SK-MEL-5 (cell line): ENCODE results near the gene UBE3B. TPM values are rescaled to one million over a fixed set of nuclear protein-coding genes. Genes with fewer than 3 reads are reported as not detected.

ENCODE experiments used
- DNase-seq: peaks from one replicate; pipeline ENCODE4 v3.0.0-alpha.2; 2016; ENCODE audit warnings: low read depth, low spot score
- in situ Hi-C: cut with HindIII; loops from 2 replicates; pipeline ENCODE4 v1.10.0; 2016; ENCODE audit warnings: low sequenced_read_pairs, high pct_unique_total_duplicates, low pct_unique_long_range_greater_than_20kb
- total RNA-seq: library from RNA; depleted of rRNA; stranded (reverse); fragments of >200 nt; shearing (Covaris generic); gene quantifications from 2 replicates; pipeline ENCODE4 v1.2.3, GENCODE V29; 2014

The UBE3B gene
- total RNA-seq, 1 experiment from 2014 or later, result 20.5 TPM

GRCh38 chr12:109553483-109553882 lies 76.0 kb downstream of the UBE3B start:
- no peak for DNase-seq
- in situ Hi-C loops, result no loop called here

- no peak for DNase-seq
- in situ Hi-C loops, result no loop called here
Observed at GRCh38 chr12:109553906-109554500, 76.6 kb downstream of the UBE3B start.

GRCh38 chr12:109554761-109555160 lies 77.3 kb downstream of the UBE3B start:
- DNase-seq, result no peak
- in situ Hi-C loops, result no loop called here

- in situ Hi-C loops, result no loop called here
- no peak for DNase-seq
Observed at GRCh38 chr12:109555431-109556315, 78.2 kb downstream of the UBE3B start.

GRCh38 chr12:109557200-109557599 lies 79.8 kb downstream of the UBE3B start:
- in situ Hi-C loops, result no loop called here
- DNase-seq, result no peak

GRCh38 chr12:109557805-109558204 lies 80.4 kb downstream of the UBE3B start:
- in situ Hi-C loops, result no loop called here
- no peak for DNase-seq

- no peak for DNase-seq
- in situ Hi-C loops, result no loop called here
Observed at GRCh38 chr12:109558374-109559199, 81.2 kb downstream of the UBE3B start.

GRCh38 chr12:109559200-109559505 lies 81.7 kb downstream of the UBE3B start:
- in situ Hi-C loops, result no loop called here
- DNase-seq, result no peak

- no peak for DNase-seq
Observed at GRCh38 chr12:109559601-109560000, 82.2 kb downstream of the UBE3B start.

GRCh38 chr12:109560867-109561710 lies 83.7 kb downstream of the UBE3B start:
- DNase-seq, result no peak
- in situ Hi-C loops, result no loop called here

More at GRCh38 chr12:109559601-109560000, 82.2 kb downstream of the UBE3B start:
- in situ Hi-C loops, result no loop called here

GRCh38 chr12:109561711-109562030 lies 84.2 kb downstream of the UBE3B start:
- in situ Hi-C loops, result no loop called here
- no peak for DNase-seq

- no peak for DNase-seq
- in situ Hi-C loops, result no loop called here
Observed at GRCh38 chr12:109562871-109563270, 85.4 kb downstream of the UBE3B start.

- in situ Hi-C loops, result no loop called here
- DNase-seq, result no peak
Observed at GRCh38 chr12:109563291-109564284, 86.2 kb downstream of the UBE3B start.

- no peak for DNase-seq
- in situ Hi-C loops, result no loop called here
Observed at GRCh38 chr12:109566424-109566823, 89.0 kb downstream of the UBE3B start.

- in situ Hi-C loops, result no loop called here
- no peak for DNase-seq
Observed at GRCh38 chr12:109567296-109567695, 89.9 kb downstream of the UBE3B start.

- in situ Hi-C loops, result no loop called here
- DNase-seq, result no peak
Observed at GRCh38 chr12:109567967-109568366, 90.5 kb downstream of the UBE3B start.

- no peak for DNase-seq
- in situ Hi-C loops, result no loop called here
Observed at GRCh38 chr12:109568486-109568885, 91.1 kb downstream of the UBE3B start.
